Activated T-helper 1 cell treated with Interleukin-2 at 50 U/mL for 16 hours (primary cell): ENCODE data around the gene PLA2G4D.
"Not testable (repeated sequence)": the region's sequence is repeated elsewhere in the genome, so short reads cannot be mapped to it uniquely, and the experiment has no call there.

ENCODE experiments used
- DNase-seq: peaks from one replicate; pipeline ENCODE4 v3.0.0-alpha.2; 2020; ENCODE audit warnings: low read depth

The PLA2G4D gene

DNA sequence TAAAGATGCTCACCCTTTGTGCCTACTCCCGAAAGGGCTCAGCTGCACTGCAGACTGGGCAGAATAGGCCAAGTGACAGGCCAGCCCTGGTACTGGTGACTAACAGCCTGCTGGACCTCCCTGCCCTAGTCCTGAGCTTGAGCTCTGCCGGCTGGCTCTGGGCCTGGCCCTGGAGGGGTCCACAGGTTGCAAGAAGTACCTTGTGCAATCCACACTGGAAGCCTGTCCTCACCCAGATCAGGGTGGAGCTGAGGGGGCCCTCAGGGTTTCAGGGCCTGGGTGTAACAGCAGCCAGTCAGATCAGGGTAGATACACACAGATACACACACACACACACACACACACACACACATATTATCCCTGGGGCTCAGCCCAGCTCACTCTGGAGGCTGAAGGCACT lies 27.3 kb upstream of the PLA2G4D start:
- no peak for DNase-seq

GRCh38 chr15:42121021-42121420 lies 26.7 kb upstream of the PLA2G4D start:
- DNase-seq: no peak

GRCh38 chr15:42120285-42120684 lies 25.9 kb upstream of the PLA2G4D start:
- DNase-seq: no peak

DNA sequence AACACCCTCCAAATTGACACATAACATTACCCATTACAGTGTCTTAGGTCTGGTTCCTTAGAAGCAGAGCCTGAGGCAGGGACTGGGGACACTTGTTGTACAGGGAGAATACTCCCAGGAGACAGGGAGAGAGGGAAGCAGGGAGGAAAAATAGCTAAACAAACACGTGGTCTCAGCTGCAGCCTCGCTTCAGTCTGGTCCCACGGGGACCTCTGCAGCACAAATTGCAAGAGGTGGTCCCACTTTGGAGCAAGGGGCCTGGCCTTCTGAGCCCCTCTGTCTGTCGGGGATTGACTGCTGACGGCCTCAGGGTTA lies 25.0 kb upstream of the PLA2G4D start:
- DNase-seq: no peak

DNA sequence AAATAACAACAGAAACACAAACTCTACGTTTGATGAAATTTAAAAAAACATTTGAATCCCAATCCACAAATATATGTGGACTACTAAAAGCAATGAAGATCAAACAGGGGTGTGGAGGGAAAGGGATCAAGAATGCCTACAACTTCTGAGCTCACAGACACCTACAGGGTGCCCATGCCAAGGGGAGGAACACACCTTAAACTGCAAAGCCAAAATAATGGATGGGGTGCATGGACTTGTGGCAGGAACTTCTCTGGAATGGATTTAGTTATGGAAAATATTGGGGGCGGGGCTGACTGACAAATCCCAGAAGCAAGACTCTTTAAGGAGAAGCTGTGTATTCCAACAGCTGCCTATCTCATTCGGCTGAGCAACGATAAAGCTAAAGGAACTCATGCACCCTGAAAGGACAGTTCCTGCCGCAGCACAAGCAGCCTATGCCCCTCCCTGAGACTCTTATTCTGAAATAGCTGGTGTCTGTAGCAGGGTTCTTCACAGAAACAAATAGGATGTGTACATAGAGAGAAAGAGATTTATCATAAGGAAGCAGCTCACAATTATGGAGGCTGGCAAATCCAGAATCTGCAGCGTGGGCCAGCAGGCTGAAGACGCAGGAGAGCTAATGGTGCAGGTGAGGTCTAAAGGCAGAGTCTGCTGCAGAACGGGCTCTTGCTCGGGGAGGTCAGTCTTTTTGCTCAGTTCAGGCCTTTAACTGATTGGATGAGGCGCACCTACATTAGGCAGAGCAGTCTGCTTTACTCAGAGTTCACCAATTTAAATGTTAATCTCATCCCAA lies 24.5 kb upstream of the PLA2G4D start:
- DNase-seq: no peak

- DNase-seq: no peak
Measured at GRCh38 chr15:42111924-42112323, 17.6 kb upstream of the PLA2G4D start.

- DNase-seq: no peak
Measured at GRCh38 chr15:42110367-42110766, 16.0 kb upstream of the PLA2G4D start.

GRCh38 chr15:42108806-42109205 lies 14.4 kb upstream of the PLA2G4D start:
- DNase-seq: no peak

GRCh38 chr15:42108189-42108588 lies 13.8 kb upstream of the PLA2G4D start:
- DNase-seq: no peak

GRCh38 chr15:42107473-42107872 lies 13.1 kb upstream of the PLA2G4D start:
- DNase-seq: no peak

GRCh38 chr15:42106288-42106687 lies 11.9 kb upstream of the PLA2G4D start:
- no peak for DNase-seq

DNA sequence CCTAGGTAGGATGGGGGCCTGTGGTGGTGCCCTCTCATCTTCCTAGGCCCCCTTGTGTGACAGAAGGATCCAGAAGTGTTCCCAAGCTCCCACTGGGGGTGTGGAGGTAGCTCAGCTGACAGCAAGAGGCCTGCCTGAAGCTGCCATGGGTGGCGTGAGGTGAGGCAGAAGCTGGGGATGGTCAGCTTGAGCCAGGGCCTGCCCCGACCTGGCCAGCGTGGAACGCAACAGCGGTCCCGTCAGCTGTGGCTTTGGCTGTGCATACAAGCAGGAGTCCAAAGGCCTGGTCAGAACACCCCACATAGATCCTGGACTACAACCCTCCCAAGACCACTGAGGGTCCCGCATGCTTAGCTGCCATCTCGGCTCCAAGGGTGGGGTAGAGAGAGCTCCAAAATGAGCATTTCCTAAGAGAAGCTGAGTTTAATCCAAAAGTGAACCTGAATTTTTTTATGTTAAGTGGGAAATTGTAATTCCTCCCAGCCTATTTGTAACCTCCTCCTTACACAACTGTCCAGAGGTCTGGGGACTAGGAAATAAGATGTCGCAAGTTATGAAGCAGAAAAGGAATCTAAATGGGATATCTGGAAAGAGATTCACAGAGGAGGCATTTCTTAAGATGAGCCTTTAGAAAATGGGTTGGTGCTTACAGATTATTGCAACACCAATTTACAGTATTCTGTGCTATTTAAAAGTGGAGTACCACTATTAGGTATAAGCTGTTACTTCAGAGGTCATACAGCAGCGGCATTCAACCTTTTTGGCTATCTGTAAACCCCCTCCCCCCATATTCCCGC lies 9.9 kb upstream of the PLA2G4D start:
- DNase-seq: no peak

- DNase-seq: no peak
Measured at GRCh38 chr15:42102646-42103235, 8.4 kb upstream of the PLA2G4D start.

DNA sequence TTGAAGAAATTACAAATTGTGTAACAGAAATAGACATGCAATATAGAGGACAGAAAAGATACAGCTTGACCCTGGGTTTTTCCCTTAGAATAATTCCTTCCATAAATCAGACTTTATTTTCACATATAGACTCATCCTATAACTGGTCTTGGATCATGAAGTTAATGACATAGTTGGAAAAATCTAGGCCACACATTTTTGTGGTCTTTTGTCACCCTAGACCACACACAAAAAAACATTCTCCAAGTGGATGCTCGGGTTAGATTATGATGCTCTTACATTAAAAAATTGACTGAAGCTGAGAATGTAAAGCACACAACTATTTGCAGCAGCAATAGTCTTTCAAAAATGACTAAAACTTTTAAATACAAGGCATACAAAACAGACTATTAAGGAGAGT lies 7.5 kb upstream of the PLA2G4D start:
- no peak for DNase-seq

- DNase-seq: no peak
Measured at GRCh38 chr15:42100021-42100800, 5.8 kb upstream of the PLA2G4D start.

DNA sequence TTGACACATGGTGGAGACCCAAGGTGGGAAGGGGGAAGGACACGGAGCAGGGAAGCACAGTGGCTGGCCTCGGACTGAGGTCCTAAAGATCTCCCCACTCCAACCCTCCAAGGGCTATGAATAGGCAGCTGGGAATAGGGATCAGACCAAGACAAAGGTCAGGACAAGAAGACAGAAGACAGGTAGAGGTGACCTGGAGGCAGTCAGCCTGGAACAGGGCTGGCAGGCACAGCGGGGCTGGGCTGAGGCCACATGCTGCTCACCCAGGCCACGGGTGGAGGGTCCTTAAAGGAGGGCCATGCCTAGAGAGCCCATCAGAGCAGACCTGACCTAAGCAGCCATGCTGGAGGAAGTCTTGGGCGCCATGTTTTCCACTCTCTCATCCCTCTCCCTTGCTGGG lies 2.7 kb upstream of the PLA2G4D start:
- no peak for DNase-seq

- no peak for DNase-seq
Measured at GRCh38 chr15:42093966-42094365, 396 bp downstream of the PLA2G4D start.

- no peak for DNase-seq
Measured at GRCh38 chr15:42092398-42093318, 1.7 kb downstream of the PLA2G4D start.

- DNase-seq: not testable (repeated sequence)
Measured at GRCh38 chr15:42091753-42092397, 2.5 kb downstream of the PLA2G4D start.

- DNase-seq: no peak
Measured at GRCh38 chr15:42090781-42091180, 3.6 kb downstream of the PLA2G4D start.

DNA sequence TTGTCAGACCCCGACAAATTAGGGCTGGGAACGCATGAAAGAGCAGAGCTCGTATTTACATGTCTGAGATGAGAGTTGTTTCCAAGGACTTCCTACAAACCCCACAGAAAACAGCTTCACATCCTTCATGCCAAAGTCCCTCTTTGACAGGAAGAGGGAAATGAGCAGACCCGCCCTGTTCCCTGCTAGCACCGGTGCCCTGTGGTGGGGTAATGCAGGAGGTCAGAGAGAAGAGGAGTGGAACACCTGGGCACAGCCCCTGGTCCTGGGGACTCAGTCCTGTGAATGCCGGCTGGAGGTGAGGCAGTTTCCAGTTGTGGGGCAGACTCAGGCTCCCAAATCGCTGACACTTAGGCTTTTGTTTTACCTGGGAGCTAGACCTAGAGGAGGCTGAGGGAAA lies 4.0 kb downstream of the PLA2G4D start:
- DNase-seq: no peak
